HG02943 (cell line): ENCODE measurements around the gene OSMR.

ENCODE experiments used
- ATAC-seq: cut with Tn5 transposase; IDR thresholded peaks from one replicate; pipeline ENCODE4 v1.9.1; 2021; ENCODE audit warnings: mild to moderate bottlenecking, low read depth, moderate library complexity; ENCODE audit not compliant: unreplicated experiment

The OSMR gene

DNA sequence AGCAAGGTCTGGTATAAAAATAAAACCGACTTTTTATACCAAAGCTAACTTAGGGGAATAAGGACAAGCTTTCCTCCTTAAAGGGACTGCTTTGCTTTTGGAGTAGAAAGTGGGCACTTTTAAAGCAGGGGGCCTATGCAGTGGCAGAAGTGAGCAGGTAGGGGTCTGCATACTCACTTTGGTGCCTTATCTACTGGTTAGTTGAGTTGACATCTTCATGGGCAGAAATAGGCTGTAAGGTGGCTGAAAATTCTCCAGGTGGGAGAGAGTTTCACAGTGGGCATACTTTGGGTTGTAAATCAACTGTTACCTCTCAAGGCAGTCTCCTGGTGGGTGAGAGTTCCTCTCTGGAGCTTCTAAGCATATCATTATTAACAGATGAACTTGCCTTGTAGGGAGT lies 24.8 kb downstream of the OSMR start:
- no peak for ATAC-seq

DNA sequence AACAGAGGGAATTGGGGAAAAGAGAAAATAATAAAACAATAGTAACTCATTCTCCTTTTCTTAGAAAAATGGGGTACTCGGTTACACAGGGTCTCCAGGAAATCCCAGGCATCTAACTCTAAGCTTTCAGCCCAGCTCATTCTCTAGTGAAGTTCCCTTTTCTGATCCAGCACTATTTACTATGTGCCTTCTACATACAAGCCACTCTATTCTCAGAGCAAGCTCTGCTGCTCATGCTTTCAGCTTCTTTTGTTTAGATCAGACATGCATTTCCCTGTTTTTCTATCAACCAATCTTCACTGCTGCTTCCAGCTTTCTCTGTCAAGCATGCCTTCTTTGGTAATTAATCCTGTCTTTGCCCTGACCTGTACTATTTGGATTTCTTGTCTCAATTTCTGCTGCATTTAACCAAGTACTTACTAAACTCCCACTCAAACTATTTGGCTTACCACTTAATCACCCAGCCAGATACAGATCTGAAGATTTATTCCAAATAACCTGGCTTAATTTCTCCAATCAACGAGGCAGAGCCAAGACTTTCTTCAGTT lies 25.3 kb downstream of the OSMR start:
- ATAC-seq = no peak

DNA sequence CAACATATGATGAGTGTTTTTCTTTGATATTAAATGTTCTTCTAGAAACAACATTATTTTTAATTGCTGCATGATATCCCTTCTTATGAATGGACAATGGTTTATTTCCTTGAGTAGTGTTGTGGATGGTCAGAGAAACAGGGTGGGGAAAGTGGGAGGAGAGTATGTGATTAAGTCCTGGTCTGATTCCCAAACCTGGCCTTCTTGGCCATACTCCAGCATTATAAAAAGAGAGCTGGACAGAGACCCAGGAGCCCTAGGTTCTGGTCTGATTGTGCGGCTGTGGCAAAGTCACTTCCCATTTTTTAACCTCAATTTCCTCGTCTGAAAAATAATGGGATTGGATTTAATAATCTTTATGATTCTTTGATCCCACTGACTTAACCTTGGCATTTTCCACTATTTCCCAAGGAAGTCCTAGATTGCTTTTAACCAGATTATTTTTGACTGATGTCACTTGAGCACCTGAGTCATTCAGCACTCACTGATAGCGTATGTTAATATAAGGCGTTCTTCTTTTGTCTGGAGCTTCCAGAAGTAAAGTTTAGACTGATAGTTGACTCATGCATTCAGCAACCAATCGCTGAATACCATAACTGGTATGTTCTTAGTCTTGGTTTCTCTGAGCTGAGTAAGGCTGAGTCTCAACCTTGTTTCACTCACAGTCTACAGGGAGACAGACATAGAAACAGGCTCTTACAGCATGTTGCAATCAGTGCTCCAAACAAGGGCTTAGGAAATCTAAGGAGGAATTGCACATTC lies 26.2 kb downstream of the OSMR start:
- no peak for ATAC-seq

DNA sequence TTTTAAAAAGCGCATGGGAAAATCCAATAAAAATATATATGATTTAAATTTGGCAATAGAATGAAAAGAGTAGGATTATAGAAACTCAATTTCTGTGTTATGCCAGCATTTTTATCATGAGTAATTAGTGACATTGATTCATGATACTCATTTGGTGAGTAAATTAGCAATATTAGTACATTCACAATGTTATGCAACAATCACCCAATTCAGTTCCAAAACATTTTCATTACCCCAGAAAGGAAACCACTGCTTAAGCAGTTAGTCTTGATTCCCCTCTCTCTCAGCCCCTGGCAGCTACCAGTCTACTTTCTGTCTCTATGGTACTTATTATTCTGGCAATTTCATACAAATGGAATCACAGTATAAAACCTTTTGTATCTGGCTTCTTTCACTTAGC lies 27.0 kb downstream of the OSMR start:
- no peak for ATAC-seq

DNA sequence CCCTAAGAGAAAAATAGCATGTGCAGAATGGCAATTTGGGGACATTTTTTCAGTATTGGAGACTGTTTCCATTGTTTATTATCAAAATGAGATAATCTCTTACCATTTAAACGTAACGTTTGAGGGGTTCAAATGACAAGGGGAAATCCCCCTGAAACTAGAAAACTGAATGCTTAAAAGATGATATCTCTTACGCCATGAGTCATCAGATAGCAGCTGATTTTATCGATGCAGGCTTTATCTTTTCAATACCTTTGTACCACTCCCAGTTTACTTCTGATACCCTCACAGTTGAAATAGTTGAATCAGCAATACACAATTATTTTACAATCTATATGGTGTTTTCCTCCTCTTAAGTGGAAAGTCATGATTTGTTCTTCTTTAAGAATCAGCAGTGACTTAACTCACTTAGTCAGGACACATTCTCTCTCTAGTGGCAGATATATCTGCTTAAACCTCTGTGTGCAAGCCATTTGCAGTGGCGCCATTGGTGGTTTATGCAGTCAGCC lies 29.2 kb downstream of the OSMR start:
- no peak for ATAC-seq

DNA sequence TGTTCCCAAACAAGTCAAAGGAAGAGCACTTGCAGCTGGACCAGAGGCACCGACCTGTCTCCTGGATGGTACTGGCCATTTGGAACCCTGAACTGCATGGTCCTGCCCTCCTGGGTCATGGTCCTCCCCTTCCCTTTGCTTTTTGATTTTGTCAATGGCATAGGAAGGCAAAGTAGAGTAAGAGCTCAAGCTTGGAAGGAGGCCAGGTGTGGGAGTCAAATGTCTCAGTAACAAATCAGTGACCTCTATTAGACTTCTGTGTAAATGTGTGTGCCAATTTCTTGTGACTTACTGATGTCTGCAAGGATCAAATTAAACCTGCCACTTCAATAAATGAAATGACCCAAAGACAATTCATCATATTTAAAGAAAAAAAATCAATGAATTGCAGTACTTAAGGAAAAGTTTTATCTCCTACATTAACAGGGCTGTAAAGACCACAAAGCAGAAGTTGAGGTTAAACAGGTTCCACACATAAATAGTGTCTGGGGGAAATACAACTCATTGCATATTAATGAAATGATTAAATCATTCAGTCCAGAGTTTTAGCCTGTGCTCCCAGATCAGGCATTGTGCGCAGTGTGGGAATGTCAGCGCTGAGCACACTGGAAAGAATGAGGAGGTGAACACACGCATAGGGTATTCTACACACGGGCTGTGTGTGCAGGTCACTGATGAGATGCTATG lies 32.7 kb downstream of the OSMR start:
- no peak for ATAC-seq

DNA sequence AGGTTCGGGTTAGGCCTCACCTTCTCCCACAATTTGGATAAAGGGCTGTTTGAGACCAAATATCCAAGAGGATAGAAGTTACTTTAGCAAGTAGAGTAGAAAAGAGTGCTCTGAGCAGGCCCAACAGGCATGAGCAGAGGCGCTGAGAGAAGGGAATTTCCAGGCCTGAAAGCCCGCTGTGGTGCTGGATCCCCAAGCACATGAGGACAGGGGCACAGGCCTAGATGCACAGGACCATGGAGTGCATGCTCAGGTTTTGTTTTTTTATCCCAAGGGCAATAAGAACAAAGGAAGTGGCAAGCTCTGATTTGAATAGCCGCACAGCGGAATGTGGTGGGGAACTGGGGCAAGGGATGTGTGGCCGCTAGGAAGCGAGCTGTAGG lies 33.3 kb downstream of the OSMR start:
- no peak for ATAC-seq

DNA sequence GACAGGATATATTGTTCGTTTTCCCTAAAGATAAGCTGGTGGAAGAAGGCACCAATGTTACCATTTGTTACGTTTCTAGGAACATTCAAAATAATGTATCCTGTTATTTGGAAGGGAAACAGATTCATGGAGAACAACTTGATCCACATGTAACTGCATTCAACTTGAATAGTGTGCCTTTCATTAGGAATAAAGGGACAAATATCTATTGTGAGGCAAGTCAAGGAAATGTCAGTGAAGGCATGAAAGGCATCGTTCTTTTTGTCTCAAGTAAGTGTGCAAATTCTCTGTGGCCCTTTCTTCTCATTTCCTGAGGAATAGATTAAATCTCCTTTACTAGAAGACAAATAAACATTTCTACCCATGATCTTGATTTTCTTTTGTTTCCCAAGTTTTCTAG lies 38.0 kb downstream of the OSMR start:
- ATAC-seq = no peak

DNA sequence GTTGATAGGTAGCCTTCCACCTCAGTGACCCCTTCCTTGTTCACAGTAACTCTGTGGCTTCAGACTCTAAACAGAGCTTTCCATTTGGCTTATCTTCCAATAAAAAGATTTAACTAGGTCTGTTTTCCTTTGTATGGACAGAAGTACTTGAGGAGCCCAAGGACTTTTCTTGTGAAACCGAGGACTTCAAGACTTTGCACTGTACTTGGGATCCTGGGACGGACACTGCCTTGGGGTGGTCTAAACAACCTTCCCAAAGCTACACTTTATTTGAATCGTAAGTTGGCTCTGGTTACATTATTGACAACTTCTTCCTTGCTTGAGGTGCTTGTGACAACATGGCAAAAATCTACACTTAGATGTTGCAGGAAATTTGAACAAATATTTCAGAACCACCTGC lies 39.4 kb downstream of the OSMR start:
- ATAC-seq = no peak

DNA sequence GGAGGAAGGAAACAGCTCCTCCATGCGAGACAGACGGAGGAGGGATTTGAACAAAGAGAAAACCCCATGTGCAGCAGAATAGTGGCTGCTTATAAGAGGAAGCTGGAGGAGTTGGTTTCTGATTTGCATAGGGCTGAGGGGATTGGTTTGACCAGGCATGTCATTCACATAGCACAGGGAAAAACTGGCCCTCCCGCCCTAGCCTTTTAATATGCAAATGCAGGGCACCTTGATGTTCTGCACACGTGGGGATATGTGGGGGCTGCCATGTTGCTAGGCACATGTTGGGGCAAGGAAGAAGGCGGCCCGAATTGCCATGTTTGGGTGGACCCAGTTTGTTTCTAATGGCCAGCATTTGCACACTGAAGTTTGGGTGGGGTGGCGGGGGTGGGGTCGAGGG lies 42.2 kb downstream of the OSMR start:
- no peak for ATAC-seq

DNA sequence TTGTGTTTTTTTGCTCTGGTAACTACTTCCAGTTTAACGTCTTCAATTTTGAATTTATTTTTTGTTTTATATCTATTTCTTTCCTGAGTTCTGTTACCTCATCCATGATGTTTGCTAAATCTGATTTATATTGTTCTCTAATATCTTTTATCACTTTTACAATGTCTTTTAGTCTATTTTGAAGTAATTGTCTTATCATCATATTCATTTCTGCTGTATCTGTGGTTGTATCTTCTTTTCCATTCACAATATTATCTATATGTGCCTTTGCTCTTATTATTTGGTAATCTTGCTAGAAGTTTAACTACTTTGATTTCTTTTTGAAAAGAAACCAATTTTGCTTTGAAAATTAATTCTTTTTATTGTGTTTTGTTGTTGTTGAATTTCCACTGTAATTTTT lies 43.6 kb downstream of the OSMR start:
- no peak for ATAC-seq

DNA sequence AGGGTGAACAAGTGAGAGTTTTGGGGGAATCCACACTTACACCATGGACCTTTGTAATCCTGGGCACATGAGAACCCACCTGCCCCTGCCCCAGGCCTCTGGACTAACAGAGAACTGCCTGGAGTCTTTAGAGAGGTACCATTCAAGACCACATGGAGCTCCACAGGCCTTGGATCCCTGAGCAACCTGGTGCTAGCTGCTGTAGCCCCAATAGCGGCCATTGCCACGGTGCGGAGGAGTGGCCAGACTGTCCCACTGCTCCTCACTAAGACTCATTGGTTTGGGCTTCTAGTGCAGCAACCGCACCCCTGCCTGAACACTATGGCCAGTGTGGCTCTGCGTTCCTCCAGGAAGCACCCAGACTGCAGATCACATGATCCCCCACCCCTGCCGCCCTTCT lies 45.8 kb downstream of the OSMR start:
- ATAC-seq = no peak

DNA sequence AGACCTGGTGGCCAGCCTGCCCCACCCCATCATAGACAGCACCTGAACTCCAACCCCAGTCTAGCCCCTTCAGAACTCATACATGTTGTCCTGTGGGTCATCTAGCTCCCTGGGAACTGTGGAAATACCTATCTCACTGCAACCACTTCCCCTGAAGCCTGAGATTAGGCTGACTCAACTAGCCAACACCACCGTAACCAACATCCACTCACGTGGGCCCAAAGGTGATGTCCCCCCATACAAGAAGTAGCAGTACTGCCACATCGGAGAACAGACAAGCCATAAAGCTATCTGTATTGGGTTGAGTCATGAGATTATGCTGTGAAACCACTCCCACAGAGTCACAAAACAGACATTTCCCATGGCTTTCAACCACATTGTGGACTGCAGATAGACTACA lies 46.6 kb downstream of the OSMR start:
- no peak for ATAC-seq

DNA sequence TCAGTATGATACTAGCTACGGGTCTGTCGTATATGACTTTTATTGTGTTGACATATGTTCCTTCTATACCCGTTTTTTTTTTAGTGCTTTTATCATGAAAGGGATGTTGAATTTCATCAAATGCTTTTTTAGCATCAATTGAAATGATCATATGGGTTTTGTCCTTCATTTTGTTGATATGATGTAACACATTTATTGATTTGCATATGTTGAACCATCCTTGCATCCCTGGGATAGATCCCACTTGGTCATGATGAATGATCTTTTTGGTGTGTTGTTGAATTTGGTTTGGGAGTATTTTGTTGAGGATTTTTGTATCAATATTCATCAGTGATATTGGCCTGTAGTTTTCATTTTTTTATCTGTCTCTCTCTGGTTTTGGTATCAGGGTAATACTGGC lies 50.9 kb downstream of the OSMR start:
- ATAC-seq = no peak

DNA sequence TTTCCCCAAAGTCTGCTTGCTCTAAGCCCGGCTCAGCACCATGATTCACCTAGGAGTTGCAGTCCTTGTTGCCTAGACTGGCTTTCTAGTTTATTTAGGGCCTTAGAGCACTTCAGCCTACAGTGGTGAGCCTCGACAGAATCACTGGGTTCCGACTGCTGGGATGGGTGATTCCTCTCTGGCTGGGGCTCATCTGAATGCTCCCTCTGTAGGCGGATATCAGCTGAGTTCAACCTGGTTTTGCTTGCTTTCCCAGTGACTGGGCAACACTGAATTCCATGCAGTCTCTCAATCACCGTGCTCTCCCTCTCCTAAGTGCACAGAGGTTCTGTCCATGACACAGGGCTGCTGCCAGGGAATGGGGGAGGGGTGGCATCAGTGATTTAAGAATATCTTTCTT lies 54.1 kb downstream of the OSMR start:
- ATAC-seq = no peak

DNA sequence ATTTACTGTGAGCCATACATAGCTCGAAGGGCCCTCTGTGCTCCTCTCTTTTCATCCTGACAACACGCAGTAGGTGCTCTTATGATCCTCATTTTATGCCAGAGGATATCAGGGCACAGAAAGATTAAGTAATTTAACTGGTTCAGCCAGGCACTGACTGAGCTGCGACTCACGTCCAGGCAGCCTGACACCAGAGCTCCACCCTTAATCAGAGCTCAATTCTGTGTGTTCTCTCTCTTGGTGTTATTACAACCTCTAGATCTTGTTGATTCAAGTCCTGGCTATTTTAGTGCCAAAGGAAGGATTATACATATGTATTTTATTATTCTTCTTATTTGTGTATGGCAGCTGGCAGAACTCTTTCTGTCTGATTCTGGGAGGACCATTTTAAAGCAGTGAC lies 59.7 kb downstream of the OSMR start:
- no peak for ATAC-seq

DNA sequence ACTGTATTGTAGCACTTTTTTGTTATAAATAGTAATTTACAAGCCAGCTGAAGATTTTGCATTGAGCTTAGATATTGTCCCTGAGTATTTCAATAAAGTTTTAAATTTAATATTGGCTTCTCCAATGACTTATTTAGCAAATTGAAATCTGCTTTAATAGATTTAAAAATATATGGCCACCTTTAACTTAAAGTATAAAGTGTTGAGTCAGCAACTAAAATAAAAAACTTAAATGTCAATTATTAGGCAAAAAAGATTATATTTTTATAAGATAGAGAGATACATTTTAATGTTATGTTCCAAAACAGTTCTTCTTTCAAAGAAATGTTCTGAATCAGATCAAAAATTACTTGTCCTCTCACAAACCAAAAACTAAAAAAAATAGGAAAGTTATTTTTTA lies 60.7 kb downstream of the OSMR start:
- no peak for ATAC-seq

DNA sequence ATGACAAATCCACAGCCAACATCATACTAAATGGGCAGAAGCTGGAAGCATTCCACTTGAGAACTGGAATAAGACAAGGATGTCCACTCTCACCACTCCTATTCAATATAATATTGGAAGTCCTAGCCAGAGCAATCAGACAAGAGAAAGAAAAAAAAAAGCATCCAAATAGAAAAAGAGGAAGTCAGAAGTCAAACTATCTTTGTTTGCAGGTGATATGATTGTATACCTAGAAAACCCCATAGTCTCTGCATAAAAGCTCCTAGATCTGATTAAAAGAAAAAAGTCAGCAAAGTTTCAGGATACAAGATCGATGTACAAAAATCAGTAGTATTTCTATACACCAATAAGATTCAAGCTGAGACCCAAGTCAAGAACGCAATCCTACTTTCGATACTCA lies 66.1 kb downstream of the OSMR start:
- no peak for ATAC-seq

DNA sequence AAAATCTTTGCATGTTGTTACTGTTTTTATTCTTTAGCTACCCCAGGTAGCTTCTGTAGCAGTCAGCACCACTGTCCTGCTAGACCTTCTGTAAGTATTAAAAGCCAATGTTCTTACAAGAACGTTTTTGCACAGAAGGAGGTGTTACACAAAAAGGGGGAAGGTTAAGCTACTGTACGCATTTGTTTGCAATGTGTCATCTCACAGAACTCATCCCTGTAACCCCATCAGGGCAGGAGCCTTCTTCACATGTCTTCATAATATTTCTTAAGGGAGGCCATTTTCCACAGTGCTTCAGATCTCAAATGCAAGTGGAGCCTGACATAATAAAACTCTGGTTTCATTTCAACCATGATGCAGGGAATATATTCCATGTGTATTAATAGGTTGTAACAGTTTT lies 67.9 kb downstream of the OSMR start:
- ATAC-seq = no peak

DNA sequence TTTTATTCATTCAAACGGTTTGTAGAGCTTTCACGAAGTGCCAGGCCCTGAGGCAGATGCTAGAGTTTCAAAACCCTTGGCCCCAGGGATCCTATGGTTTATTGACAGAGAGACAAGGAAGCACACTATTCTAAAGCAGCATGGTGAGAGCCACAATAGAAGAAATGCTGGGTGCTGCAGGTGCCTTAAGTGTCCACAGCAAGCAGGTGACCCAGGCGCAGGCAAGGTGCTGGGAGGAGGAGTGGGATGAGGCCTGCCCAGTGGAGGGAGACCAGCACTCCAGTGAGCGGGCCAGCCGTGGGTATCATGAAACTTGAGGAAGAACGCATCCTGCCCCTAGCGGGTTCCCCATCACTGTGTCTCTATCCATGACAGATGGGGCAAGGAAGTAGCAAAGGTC lies 71.0 kb downstream of the OSMR start:
- no peak for ATAC-seq

DNA sequence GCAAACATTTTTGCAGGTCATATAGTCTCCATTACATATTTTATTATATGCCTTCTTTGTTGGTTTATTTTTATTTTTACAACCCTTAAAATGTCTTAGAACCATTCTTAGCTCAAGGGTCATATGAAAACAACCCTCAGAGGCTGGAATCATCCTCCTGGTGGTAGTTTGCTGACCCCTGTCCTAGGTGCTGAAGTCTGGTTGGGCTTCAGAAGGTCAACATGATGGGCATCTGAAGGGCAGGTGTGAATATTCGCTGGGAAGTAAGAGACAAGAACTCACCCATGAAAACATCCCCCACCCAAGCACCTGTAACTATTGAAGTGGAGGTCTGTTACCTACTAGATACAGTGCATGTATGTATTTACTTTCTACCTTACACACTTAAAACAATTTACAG lies 75.4 kb downstream of the OSMR start:
- ATAC-seq = no peak

DNA sequence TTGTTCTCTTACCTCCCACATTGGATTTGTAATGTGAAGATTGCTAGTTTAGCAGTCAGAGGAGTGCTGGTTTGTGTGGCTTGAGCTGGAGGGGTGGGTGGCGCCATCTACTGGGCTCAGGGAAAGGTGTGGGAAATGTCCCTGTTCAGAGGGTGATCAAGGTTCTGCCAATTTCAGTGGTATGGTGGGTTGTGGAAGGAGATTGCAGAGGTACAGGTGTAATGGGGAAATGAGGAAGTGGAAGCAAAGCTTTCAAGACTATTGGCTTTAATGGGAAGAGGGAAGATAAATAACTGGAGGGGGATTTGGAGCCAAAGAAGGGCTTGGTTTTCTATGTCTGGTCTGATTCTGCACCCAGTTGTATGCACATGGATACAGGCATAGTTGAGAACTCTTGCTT lies 76.4 kb downstream of the OSMR start:
- ATAC-seq = no peak
